OCI-LY3 (cell line): ENCODE data around the gene TMX1.

Source experiments
- H2AFZ ChIP-seq: fragments of 200-600, 300-600 bp; shearing (Covaris generic); 2 replicates; pipeline ENCODE4 v1.6.0; 2014; ENCODE audit warnings: antibody characterized with exemption, low read depth, low read length
- H3K27ac ChIP-seq: fragments of 200-600, 300-600 bp; sonication (generic); 2 replicates; pipeline ENCODE4 v1.5.1; 2014; ENCODE audit warnings: mild to moderate bottlenecking, low read length, moderate library complexity, mixed read lengths
- H3K27me3 ChIP-seq: fragments of 200-600, 300-600 bp; sonication (generic); 2 replicates; pipeline ENCODE4 v1.6.1; 2014; ENCODE audit warnings: low read depth, low read length, mixed read lengths
- H3K36me3 ChIP-seq: fragments of 200-600, 300-600 bp; sonication (generic); replicated peaks from 2 replicates; pipeline ENCODE3; 2014; ENCODE audit warnings: low read depth, low read length, mixed read lengths
- H3K4me1 ChIP-seq: fragments of 300-600, 200-600 bp; sonication (generic); 2 replicates; pipeline ENCODE4 v1.6.1; 2014; ENCODE audit warnings: low read length, mixed read lengths
- H3K4me2 ChIP-seq: fragments of 200-600, 300-600 bp; sonication (generic); 2 replicates; pipeline ENCODE4 v1.6.1; 2014; ENCODE audit warnings: low read length, mixed read lengths
- H3K4me3 ChIP-seq: fragments of 300-600, 200-600 bp; sonication (generic); 2 replicates; pipeline ENCODE4 v1.5.1; 2014; ENCODE audit warnings: antibody characterized with exemption, mild to moderate bottlenecking, low read length, moderate library complexity
- H3K79me2 ChIP-seq: fragments of 300-600, 200-600 bp; shearing (Covaris generic); 2 replicates; pipeline ENCODE4 v1.6.1; 2014; ENCODE audit warnings: mild to moderate bottlenecking, low read length, mixed read lengths
- H3K9ac ChIP-seq: fragments of 300-600, 200-600 bp; shearing (Covaris generic); 2 replicates; pipeline ENCODE4 v1.6.0; 2014; ENCODE audit warnings: mild to moderate bottlenecking, low read length, moderate library complexity
- H3K9me3 ChIP-seq: fragments of 200-600, 300-600 bp; shearing (Covaris generic); 2 replicates; pipeline ENCODE4 v1.6.1; 2014; ENCODE audit warnings: low read length, mixed read lengths; ENCODE audit not compliant: insufficient read depth
- H4K20me1 ChIP-seq: fragments of 200-600, 300-600 bp; sonication (generic); 2 replicates; pipeline ENCODE4 v1.6.1; 2016; ENCODE audit warnings: low read length, mixed read lengths; ENCODE audit not compliant: insufficient read depth
- CTCF ChIP-seq: fragments of 200-600, 300-600 bp; sonication (generic); IDR thresholded peaks from 2 replicates; pipeline ENCODE4 v1.5.1; 2014; ENCODE audit warnings: antibody characterized with exemption, low read length, low read depth
- EZH2phosphoT487 ChIP-seq: fragments of 200-600 bp; shearing (Covaris generic); IDR thresholded peaks from 2 replicates; pipeline ENCODE4 v1.6.1; 2018; ENCODE audit warnings: antibody characterized with exemption, mixed run types, low read depth

Gene TMX1

GRCh38 chr14:51225751-51226150 is 14.3 kb upstream of the TMX1 start:
- H3K4me2 ChIP-seq = no peak overlapping the region
- H3K36me3 ChIP-seq = no peaks in the 10 kb centered on the region
- TF ChIP-seq CTCF (no peak), EZH2phosphoT487 (no peak)
- H3K27me3 ChIP-seq = no peaks in the 10 kb centered on the region
- H3K9me3 ChIP-seq = no peaks in the 10 kb centered on the region
- no peak overlapping the region for H3K27ac ChIP-seq
- H3K4me1 ChIP-seq = no peaks in the 10 kb centered on the region
- no peak overlapping the region for H3K9ac ChIP-seq
- no peaks in the 10 kb centered on the region for H4K20me1 ChIP-seq
- H3K79me2 ChIP-seq = no peaks in the 10 kb centered on the region
- H3K4me3 ChIP-seq = no peak overlapping the region
- H2AFZ ChIP-seq = no peak overlapping the region

GRCh38 chr14:51228391-51228790 is 11.7 kb upstream of the TMX1 start:
- TF ChIP-seq CTCF (no peak), EZH2phosphoT487 (no peak)
- Histone ChIP-seq H4K20me1 (no peaks in the 10 kb centered on the region), H3K4me2 (no peak overlapping the region), H3K79me2 (no peaks in the 10 kb centered on the region), H3K9ac (no peak overlapping the region), H3K4me1 (no peaks in the 10 kb centered on the region), H3K36me3 (no peaks in the 10 kb centered on the region), H3K4me3 (no peak overlapping the region), H3K27ac (no peak overlapping the region), H3K9me3 (no peaks in the 10 kb centered on the region), H3K27me3 (no peaks in the 10 kb centered on the region), H2AFZ (no peak overlapping the region)

GRCh38 chr14:51228890-51229289 is 11.2 kb upstream of the TMX1 start:
- Histone ChIP-seq H3K79me2 (no peaks in the 10 kb centered on the region), H3K27me3 (no peaks in the 10 kb centered on the region), H3K9me3 (no peaks in the 10 kb centered on the region), H3K27ac (no peak overlapping the region), H3K4me3 (no peak overlapping the region), H3K9ac (no peak overlapping the region), H4K20me1 (no peaks in the 10 kb centered on the region), H3K4me1 (no peaks in the 10 kb centered on the region), H3K4me2 (no peak overlapping the region), H2AFZ (no peak overlapping the region), H3K36me3 (no peaks in the 10 kb centered on the region)
- TF ChIP-seq EZH2phosphoT487 (no peak), CTCF (no peak)

- H3K36me3 ChIP-seq = no peaks in the 10 kb centered on the region
- no peak overlapping the region for H3K27ac ChIP-seq
- peaks cover 8% of the 10 kb centered on the region for H3K4me1 ChIP-seq
- H2AFZ ChIP-seq = no peak overlapping the region
- no peak overlapping the region for H3K4me3 ChIP-seq
- H3K4me2 ChIP-seq = no peak overlapping the region
- TF ChIP-seq EZH2phosphoT487 (no peak), CTCF (no peak)
- H3K79me2 ChIP-seq = peaks cover 13% of the 10 kb centered on the region
- H3K27me3 ChIP-seq = no peaks in the 10 kb centered on the region
- H3K9me3 ChIP-seq = no peaks in the 10 kb centered on the region
- H3K9ac ChIP-seq = no peak overlapping the region
- H4K20me1 ChIP-seq = no peaks in the 10 kb centered on the region
Measured at GRCh38 chr14:51236314-51236713, 3.7 kb upstream of the TMX1 start.
